Activated T-cell treated with anti-CD3 and anti-CD28 coated beads, Interleukin-2, amount 50 U/mL, for 4 hours (primary cell): ENCODE measurements around the gene CEP72. TPM values are rescaled to one million over a fixed set of nuclear protein-coding genes. Genes with fewer than 3 reads are reported as not detected.

Experiments used
- ATAC-seq, 2 donors: fragments of 200-7000 bp; cut with Tn5 transposase; one replicate each; pipeline ENCODE4 v1.10.0; 2021
- DNase-seq: peaks from one replicate; pipeline ENCODE4 v3.0.0-alpha.2; 2020
- H3K27me3 Mint-ChIP-seq: one replicate; pipeline ENCODE4 v1.8.0; 2021; ENCODE audit warnings: low read depth, mixed read lengths
- H3K36me3 Mint-ChIP-seq: one replicate; pipeline ENCODE4 v1.8.0; 2022; ENCODE audit warnings: mixed read lengths; ENCODE audit not compliant: insufficient read depth
- H3K4me1 Mint-ChIP-seq: one replicate; pipeline ENCODE4 v1.8.0; 2021; ENCODE audit warnings: low read depth, mixed read lengths
- H3K4me3 Mint-ChIP-seq: one replicate; pipeline ENCODE4 v1.8.0; 2021; ENCODE audit warnings: mild to moderate bottlenecking, moderate library complexity, mixed read lengths
- H3K9me3 Mint-ChIP-seq: one replicate; pipeline ENCODE4 v1.8.0; 2021; ENCODE audit warnings: mixed read lengths
- total RNA-seq, 3 donors: library from RNA; stranded (reverse); gene quantifications; one replicate each; pipeline ENCODE4 v1.2.1, GENCODE V29; 2021

Gene CEP72
- total RNA-seq, 3 donors from 2014 or later: 19.7 to 20.4 (median 19.9) TPM

GRCh38 chr5:665541-665955 is 53.4 kb downstream of the CEP72 start:
- Mint-ChIP-seq H3K27me3 (no peaks in the 10 kb centered on the region), H3K4me1 (no peaks in the 10 kb centered on the region), H3K9me3 (no peaks in the 10 kb centered on the region), H3K36me3 (peaks cover 16% of the 10 kb centered on the region), H3K4me3 (no peak overlapping the region)
- ATAC-seq: no peak
- no peak for DNase-seq

GRCh38 chr5:665956-666711 is 54.0 kb downstream of the CEP72 start:
- no peaks in the 10 kb centered on the region for H3K4me1 Mint-ChIP-seq
- no peaks in the 10 kb centered on the region for H3K9me3 Mint-ChIP-seq
- peaks cover 14% of the 10 kb centered on the region for H3K36me3 Mint-ChIP-seq
- no peak for ATAC-seq
- H3K27me3 Mint-ChIP-seq: no peaks in the 10 kb centered on the region
- DNase-seq: no peak
- no peak overlapping the region for H3K4me3 Mint-ChIP-seq

- Mint-ChIP-seq H3K36me3 (peaks cover 10% of the 10 kb centered on the region), H3K27me3 (no peaks in the 10 kb centered on the region), H3K9me3 (no peaks in the 10 kb centered on the region), H3K4me1 (peaks cover 1% of the 10 kb centered on the region), H3K4me3 (no peak overlapping the region)
- no peak for ATAC-seq
- DNase-seq: no peak
Measured at GRCh38 chr5:666816-667498, 54.8 kb downstream of the CEP72 start.

- Mint-ChIP-seq H3K4me1 (peaks cover 13% of the 10 kb centered on the region), H3K4me3 (no peak overlapping the region), H3K9me3 (no peaks in the 10 kb centered on the region), H3K36me3 (peaks cover 10% of the 10 kb centered on the region), H3K27me3 (peaks cover 3% of the 10 kb centered on the region)
- ATAC-seq (no peak), DNase-seq (no peak)
Measured at GRCh38 chr5:668283-668995, 56.3 kb downstream of the CEP72 start.

- H3K4me3 Mint-ChIP-seq: no peak overlapping the region
- peaks cover 8% of the 10 kb centered on the region for H3K36me3 Mint-ChIP-seq
- ATAC-seq (peak in 1 of 2 donors; percentile 32), DNase-seq (peak; percentile 51)
- H3K9me3 Mint-ChIP-seq: no peaks in the 10 kb centered on the region
- peaks cover 3% of the 10 kb centered on the region for H3K27me3 Mint-ChIP-seq
- H3K4me1 Mint-ChIP-seq: peaks cover 13% of the 10 kb centered on the region
Measured at GRCh38 chr5:669111-669841, 57.1 kb downstream of the CEP72 start.

GRCh38 chr5:669842-670395 is 57.8 kb downstream of the CEP72 start:
- DNase-seq: no peak
- H3K4me3 Mint-ChIP-seq: no peak overlapping the region
- H3K27me3 Mint-ChIP-seq: peaks cover 3% of the 10 kb centered on the region
- peaks cover 13% of the 10 kb centered on the region for H3K4me1 Mint-ChIP-seq
- H3K9me3 Mint-ChIP-seq: no peaks in the 10 kb centered on the region
- no peak for ATAC-seq
- H3K36me3 Mint-ChIP-seq: peaks cover 8% of the 10 kb centered on the region

- Mint-ChIP-seq H3K9me3 (no peaks in the 10 kb centered on the region), H3K4me1 (peaks cover 13% of the 10 kb centered on the region), H3K27me3 (peaks cover 3% of the 10 kb centered on the region), H3K36me3 (peaks cover 8% of the 10 kb centered on the region), H3K4me3 (no peak overlapping the region)
- no peak for ATAC-seq
- DNase-seq: no peak
Measured at GRCh38 chr5:670396-671270, 58.5 kb downstream of the CEP72 start.

- ATAC-seq: peak; percentile 81 to 82
- H3K27me3 Mint-ChIP-seq: peaks cover 3% of the 10 kb centered on the region
- H3K4me1 Mint-ChIP-seq: peaks cover 13% of the 10 kb centered on the region
- peak; percentile 62 for DNase-seq
- peaks cover 6% of the 10 kb centered on the region for H3K36me3 Mint-ChIP-seq
- no peaks in the 10 kb centered on the region for H3K9me3 Mint-ChIP-seq
- H3K4me3 Mint-ChIP-seq: no peak overlapping the region
Measured at GRCh38 chr5:671459-672328, 59.6 kb downstream of the CEP72 start.

GRCh38 chr5:672329-673160 is 60.4 kb downstream of the CEP72 start:
- peak overlapping the region; percentile 51 for H3K4me3 Mint-ChIP-seq
- ATAC-seq: peak; percentile 24 to 27

GRCh38 chr5:673161-673830 is 61.2 kb downstream of the CEP72 start:
- H3K9me3 Mint-ChIP-seq: no peaks in the 10 kb centered on the region
- H3K4me3 Mint-ChIP-seq: peak overlapping the region; percentile 51
- H3K27me3 Mint-ChIP-seq: peaks cover 3% of the 10 kb centered on the region
- DNase-seq (no peak), ATAC-seq (no peak)
- H3K36me3 Mint-ChIP-seq: no peaks in the 10 kb centered on the region
- H3K4me1 Mint-ChIP-seq: peaks cover 13% of the 10 kb centered on the region

More at GRCh38 chr5:672329-673160, 60.4 kb downstream of the CEP72 start:
- Mint-ChIP-seq H3K9me3 (no peaks in the 10 kb centered on the region), H3K36me3 (peaks cover under 1% of the 10 kb centered on the region), H3K4me1 (peaks cover 13% of the 10 kb centered on the region), H3K27me3 (peaks cover 3% of the 10 kb centered on the region)
- DNase-seq: peak; percentile 49

- DNase-seq: no peak
- Mint-ChIP-seq H3K36me3 (no peaks in the 10 kb centered on the region), H3K4me1 (peaks cover 13% of the 10 kb centered on the region), H3K27me3 (peaks cover 3% of the 10 kb centered on the region), H3K9me3 (no peaks in the 10 kb centered on the region), H3K4me3 (no peak overlapping the region)
- no peak for ATAC-seq
Measured at GRCh38 chr5:673831-674629, 61.9 kb downstream of the CEP72 start.
